ENCODE results near the gene PEF1.

DNA sequence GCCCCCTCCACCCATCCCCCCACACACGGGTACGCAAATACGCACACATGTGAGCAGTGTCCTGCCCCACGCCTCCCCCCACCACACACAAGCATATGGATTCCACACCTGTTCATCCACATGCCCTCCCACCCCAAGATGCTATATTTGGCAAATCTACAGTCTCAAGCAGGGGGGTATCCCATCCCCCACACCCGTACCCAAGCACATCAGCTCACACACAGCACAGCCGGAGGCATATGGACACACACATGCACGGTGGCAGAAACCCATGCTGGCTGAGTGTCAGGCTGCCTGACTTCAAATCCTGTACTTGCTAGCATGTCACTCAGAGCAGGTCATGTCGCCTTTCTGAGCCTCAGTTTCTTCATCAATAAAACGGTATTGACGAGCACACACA lies 48.6 kb upstream of the PEF1 start:
- no peak for TF ChIP-seq EZH2 (optimal IDR thresholded peaks at IDR 0.05; ENCODE audit: low read depth, low read length)
- TF ChIP-seq, protein P1, sequence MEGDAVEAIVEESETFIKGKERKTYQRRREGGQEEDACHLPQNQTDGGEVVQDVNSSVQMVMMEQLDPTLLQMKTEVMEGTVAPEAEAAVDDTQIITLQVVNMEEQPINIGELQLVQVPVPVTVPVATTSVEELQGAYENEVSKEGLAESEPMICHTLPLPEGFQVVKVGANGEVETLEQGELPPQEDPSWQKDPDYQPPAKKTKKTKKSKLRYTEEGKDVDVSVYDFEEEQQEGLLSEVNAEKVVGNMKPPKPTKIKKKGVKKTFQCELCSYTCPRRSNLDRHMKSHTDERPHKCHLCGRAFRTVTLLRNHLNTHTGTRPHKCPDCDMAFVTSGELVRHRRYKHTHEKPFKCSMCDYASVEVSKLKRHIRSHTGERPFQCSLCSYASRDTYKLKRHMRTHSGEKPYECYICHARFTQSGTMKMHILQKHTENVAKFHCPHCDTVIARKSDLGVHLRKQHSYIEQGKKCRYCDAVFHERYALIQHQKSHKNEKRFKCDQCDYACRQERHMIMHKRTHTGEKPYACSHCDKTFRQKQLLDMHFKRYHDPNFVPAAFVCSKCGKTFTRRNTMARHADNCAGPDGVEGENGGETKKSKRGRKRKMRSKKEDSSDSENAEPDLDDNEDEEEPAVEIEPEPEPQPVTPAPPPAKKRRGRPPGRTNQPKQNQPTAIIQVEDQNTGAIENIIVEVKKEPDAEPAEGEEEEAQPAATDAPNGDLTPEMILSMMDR (IDR thresholded peaks at IDR 0.05; ENCODE audit: low read length) = no peak
- TF ChIP-seq EZH2phosphoT487 (IDR thresholded peaks at IDR 0.05; ENCODE audit: low read length) = no peak
